OCI-M1 (cell line): ENCODE results near the gene GDAP1L1.
"Not testable (repeated sequence)": the region's sequence is repeated elsewhere in the genome, so short reads cannot be mapped to it uniquely, and the experiment has no call there.

Experiments used
- DNase-seq: peaks from one replicate; lab custom pipeline; 2025; lab: John Stamatoyannopoulos, UW

GDAP1L1 gene

DNA sequence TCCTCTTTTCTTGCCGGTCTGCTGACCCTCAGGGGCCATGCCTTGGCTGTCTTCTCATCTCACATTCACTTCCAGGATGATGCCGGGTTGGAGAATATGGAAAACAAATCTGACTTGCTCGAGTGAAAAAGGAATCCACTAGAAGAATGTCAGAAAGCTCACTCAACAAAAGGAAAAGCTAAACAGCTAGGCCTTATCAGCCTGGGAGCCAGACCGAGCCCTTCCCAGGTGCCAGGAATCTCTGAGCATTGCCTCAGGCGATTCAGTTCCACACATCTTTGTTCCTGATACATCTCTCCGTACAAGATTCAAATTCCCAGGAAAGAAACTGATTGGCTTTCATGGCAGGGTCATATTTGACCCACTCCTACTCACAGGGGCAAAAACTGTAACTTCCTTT, 27.3 kb upstream of the GDAP1L1 start:
- no peak for DNase-seq

DNA sequence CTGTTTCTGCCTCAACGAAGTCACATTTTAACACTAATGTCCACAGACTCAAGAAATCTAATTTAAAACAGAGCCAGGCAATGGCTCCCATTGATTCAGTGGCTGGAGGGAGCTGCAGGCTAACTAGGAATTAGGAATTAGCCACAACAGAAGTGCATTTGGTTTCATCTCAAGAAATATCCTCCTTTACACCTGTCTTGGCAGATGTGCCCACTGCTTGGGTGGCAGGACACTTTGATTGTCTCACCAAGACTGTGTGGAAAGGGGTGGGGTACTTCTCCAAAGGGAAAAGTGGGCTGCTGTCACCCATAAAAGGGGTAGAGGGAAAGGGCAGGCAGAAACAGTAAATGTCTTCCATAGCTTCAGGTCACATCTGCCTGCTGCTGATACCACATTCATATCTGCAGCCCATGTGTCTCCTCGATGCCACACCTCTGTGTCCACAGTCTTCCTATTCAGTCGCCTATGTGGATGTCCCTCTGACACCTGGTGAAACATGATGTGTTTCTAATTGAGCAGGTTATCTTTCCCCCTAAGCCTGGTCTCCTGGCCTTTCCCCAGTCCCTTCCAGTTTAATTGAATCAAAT, 25.6 kb upstream of the GDAP1L1 start:
- no peak for DNase-seq

DNA sequence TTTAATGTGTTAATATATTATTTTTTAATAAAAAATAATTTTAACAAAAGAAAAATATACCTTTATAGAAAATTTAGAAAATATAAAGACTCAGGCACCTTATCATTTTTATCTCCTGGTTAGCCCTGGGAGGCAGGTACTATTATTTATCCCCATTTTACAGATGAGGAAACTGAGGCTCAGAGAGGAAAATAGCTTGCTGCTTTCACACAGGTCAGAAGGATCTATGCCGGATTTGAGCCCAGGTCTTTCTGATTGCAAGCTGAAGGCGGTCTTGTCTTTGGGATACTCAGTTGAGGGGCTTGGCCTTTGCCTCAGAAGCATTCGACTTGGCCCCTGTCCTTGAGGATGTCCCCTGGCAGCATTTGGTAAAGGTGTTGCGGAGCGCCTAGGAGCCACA, 25.1 kb upstream of the GDAP1L1 start:
- no peak for DNase-seq

DNA sequence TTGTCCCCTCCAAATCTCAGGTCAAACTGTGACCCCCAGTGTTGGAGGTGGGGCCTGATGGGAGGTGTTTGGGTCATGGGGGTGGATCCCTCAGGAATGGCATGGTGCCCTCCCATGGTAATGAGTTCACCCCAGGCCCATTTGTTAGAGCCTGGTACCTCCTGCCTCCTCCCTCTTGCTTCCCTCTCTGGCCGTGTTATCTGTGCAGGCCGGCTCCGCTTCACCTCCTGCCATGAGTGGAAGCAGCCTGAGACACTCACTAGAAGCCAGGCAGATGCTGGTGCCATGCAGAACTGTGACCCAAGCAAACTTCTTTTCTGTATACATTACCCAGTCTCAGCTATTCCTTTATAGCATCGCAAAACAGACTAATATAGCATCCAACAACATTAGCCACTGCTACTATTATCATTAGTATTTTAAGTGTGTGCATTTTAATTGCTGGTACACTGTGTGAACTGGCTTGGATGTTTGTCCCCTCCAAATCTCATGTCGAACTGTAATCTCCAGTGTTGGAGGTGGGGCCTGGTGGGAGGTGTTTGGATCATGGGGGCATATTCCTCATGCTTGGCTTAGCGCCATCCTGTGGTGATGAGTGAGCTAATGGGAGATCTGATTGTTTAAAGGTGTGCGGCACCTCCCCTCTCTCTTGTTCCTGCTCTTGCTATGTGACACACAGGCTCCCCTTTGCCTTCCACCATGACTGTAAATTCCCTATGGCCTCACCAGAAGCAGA, 24.3 kb upstream of the GDAP1L1 start:
- no peak for DNase-seq

DNA sequence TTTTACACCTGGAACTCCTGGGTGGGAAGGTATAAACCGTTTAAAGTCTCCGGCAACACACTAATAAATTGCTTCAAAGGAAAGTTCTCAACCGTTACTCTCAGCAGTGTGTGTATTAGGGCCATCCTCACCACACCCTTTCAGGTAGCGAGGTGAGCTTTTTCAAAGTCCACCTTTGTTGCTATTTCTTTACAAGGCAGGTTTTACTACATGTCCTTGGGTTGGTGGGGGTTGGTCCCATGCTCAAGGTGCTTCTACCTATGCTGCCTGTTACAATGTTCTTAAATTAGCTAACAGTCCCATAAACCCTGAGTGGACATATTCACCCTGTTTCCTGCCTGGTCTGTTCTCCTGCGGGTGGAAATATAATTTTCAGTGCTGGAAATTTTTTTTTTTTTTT, 23.4 kb upstream of the GDAP1L1 start:
- no peak for DNase-seq

DNA sequence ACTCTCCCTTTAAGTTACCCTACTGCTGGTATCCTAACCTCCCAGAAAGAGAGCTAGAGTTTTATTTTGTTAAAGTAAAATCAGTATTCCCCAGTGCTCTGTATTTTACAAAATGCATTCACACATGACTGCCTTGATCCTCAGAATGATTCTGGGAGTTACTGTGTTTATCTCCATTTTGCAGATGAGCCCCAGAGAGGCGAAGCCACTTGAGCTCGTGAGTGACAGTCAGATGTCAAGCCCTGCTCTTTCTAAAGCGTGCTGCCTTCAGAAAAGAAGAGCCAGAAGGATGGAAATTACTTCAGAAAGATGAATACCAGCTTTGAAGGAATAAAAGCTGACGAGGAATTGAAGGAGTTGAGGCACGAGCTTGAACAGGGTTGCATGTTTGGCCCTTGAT, 22.5 kb upstream of the GDAP1L1 start:
- DNase-seq = peak; percentile 13

DNA sequence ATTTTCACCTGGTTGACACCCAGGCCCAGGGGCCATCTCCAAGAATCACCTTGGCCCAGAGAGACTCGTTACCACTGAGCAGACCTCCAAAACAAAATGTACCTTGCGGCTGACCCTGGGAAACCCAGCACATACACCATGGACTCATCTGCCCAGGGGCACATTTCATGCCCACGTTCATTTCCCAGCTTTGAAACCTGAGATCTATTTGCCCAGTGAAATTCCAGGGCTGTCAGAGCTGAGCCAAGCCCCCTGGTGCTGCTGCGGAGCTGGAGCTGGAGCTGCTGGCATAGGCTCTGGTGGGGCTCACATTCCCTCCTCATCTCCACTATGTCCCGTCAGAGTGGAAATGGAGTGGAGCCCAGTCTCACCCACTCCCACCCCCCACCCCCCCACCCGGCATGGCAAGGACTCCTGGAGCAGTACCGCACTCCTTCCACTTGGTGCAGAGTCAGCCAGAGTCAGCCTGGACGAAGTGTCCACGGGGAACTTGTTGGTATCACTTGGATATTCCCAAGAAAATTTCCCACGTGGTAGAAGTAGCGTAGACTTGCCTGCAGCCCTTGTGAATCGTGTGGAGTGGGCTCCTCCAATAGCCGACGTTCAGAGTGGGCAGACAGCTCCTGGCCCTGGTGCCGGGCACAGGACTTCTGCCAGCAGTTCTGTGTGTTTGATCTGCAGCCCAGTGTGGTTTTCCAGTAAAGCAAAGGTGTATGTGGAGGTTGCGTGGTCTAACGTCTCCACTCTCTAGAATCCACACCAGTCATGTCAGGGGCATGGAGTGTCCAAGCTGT, 18.4 kb upstream of the GDAP1L1 start:
- no peak for DNase-seq

DNA sequence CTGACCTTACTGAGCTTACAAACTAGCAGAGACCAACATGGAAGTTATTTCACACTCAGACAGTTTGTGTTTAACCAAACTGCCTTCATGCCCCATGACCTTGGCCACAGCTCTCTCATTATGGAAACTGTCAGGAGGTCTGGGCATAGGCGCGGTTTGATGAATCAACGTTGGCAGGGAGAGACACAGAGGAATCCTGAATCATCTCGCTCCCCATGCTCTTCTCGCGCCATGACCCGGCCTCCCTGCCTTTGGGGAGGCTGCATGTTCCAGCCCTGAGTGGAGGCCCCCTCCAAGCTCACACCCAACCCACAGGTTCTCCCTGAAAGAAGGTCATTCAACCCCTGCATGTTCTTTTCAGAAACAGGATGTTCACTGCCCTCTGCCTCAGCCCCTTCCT, 15.9 kb upstream of the GDAP1L1 start:
- DNase-seq = no peak

DNA sequence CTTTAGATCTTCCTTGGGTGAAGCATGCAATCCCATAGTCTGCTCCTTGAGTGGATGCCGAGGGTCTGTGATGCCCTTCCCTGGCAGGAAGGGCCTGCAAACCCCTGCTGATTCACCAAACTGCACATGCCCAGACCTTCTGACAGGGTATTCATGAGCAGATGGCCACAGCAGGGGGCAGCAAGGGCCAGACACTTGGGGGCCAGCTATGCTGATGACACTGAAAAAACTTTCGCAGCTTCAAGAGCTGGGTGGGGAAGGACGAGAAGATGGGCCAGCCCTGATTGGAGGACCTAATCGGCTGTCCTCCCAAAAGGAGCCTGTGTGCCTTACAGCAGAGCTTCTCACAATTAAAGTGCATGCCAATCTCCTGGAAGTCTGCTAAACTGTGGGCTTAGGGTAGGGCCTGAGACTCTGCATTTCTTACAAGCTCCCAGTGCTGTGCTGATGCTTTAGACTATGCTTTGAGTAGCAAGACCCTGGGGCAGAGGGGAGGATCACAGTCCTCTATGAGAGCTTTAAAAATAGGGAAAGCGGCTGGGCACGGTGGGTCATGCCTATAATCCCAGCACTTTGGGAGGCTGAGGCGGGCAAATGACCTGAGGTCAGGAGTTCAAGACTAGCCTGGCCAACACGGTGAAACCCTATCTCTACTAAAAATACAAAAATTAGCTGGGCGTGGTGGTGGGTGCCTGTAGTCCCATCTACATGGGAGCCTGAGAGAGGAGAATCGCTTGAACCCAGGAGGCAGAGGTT, 15.2 kb upstream of the GDAP1L1 start:
- DNase-seq = no peak

DNA sequence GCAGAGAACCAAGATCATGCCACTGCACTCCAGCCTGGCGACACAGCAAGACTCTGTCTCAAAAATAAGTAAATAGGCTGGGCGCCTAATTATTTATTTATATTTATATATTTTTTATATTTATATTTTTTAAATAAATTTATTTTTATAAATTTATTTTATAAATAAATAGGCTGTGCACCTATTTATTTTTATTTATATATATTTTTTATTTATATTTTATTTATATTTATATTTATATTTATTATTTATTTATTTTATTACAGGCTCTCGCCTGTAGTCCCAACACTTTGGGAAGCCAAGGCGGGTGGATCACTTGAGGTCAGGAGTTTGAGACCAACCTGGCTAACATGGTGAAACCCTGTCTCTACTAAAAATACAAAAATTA, 14.6 kb upstream of the GDAP1L1 start:
- DNase-seq = not testable (repeated sequence)

DNA sequence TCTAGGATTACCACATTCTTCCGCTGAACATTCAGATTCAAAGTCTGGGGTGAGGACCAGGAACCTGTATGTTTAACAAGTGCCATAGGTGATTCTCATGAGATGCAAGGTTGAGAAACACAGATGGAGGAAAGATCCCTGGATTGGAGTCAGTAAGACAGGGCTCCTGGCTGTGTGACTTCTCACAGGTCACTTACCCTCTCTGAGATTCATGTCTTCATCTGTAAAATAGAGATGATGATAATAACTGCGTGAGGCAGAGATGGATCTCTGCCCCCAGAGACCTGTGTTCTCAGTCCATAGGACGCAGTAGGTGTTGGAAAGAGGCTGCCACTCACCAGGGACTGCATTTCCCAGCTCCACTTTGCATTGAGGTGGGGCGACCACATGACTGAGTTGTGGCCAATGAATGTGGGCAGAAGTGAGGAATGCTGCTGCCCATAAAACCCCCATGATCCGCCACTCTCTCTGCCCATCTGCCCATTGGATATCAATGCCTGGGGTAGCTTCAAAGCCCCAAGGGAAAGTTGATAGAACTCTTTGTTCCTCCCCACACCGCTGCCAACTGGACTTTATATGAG, 13.6 kb upstream of the GDAP1L1 start:
- DNase-seq = no peak

DNA sequence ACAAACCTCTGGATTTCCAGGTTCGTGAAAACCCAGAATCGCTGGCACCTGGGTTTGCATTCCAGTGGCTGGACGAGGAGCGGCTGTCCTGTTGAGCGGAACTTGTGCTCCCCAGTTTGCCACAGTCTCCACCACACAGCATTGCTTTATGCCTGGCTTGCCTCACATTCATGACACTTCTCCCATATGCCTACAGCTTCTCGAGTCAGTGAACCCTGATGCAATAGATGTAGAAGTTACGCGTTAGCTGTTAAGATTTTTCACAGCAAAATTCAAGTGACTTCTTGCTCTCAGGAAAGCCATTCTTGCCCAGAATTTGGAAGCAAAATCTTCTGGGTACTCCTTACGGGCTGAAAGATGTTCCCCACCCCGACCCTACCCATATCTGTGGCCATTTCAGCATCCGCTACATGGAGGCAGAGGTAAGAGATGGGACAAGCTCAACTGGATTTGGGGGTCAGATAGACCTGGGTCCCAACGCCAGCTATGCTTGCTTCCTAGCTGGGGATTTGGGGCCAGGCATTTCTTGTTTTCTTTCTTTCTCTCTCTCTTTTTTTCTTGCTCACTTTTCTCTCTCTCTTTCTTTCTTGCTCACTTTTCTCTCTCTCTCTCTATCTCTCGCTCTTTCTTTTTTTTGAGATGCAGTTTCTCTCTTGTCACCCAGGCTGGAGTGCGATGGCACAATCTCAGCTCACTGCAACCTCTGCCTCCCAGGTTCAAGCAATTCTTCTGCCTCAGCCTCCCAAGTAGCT, 12.4 kb upstream of the GDAP1L1 start:
- peak; percentile 35 for DNase-seq

DNA sequence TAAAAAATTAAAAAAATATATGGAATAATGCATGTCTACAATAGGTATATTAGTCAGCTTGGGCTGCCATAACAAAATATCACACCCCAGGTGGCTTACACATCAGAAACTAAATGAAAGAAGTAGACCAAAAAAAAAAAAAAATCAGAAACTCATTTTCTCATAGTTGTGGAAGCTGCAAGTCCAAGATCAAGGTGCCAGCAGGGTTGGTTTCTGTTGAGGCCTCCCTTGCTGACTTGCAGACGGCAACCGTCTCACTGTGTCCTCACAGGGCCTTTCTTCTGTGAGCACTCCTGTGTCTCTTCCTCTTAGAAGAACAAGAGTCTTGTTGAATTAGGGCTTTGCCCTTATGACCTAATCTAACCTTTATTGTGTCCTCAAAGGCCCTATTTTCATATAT, 11.4 kb upstream of the GDAP1L1 start:
- no peak for DNase-seq

DNA sequence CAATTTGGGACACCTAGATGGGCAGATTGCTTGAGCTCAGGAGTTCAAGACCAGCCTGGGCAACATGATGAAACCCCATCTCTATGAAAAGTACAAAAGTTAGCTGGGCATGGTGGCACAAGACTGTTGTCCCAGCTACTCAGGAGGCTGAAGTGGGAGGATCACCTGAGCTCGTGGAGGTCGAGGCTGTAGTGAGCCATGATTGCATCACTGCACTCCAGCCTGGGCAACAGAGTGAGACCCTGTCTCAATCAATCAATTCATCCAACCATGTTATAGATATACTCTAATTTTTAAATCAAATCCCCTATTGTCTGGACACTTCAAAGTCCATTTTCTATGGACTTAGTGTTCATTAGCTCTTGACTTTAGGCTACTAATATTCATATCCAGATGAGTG, 10.3 kb upstream of the GDAP1L1 start:
- DNase-seq = not testable (repeated sequence)

DNA sequence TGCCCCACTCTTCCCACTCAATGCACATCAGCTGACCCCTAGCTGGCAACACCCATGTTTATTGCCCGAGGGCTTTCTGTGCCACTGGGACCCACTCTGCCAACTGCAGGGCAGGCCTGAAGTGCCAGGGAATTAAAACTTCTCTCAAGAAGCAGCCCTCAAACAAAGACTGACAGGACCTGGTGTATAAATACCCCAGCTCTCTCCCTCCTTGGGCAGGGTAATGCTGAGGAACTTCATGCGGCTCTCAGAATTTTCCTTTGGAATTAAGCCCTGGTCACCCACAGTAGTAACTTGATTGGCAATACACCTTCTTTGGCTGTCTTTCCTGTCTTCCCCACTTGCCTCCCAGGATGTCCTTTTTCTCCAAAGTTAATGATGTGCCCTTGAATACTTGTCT, 5.3 kb upstream of the GDAP1L1 start:
- no peak for DNase-seq

DNA sequence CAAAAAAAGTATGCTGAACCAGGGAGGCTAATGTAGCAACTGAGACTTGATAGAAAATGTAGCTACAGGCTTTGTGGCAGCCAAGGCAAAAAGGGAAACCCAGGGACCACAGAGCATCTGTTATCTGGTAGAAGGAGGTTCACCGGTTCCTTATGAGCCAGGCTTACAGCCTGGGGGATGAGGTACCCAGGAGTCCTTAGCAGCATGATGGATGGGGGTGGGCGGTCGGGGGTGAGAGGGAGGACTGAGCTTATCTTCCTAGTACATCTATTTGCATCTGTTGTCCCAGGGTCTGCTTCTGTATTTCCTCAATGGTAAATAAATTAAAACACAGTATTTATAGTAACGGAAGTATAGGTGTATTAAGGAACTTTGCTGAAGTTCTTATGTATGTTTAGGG, 1.1 kb upstream of the GDAP1L1 start:
- no peak for DNase-seq

DNA sequence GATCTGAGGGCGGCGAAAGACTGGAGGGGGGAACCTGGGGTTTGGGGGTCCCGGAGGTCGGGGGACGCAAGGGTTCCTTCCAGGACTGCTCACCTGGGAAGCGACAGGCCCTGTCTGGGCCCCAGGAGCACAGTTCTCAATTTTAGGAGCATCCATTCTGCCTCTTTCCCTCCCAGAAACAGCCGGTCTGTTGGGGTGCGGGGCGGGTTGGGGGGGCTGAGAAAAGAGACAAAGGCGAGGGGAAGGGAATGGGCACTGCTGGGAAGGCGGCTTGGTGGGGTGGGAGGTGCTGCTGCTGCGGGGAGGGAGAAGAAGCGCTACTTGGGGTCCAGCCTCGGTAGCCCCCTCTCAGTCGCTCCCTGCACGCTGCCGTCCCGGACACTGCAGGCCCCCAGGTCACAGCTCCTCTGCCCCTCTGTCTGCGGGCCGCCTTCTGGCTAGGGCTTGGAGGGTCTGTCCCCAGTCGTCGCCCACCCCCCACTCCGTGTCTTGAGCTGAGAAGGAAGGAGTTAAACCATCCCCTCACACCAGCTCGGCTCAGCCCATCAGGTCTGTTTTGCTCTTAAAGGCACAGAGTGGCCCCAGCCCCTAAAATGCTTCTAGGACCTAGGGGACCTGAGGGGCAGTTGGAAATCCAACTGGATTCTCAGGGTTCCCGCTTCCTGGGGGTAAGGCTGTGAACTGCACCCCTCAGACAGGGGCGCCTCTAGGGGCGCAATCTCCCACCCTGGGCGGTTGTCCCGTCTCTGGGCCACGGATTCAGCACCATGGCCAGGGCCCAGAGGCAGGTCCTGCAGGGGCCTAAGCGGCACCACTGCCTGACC, 690 bp downstream of the GDAP1L1 start:
- DNase-seq = peak; percentile 65

DNA sequence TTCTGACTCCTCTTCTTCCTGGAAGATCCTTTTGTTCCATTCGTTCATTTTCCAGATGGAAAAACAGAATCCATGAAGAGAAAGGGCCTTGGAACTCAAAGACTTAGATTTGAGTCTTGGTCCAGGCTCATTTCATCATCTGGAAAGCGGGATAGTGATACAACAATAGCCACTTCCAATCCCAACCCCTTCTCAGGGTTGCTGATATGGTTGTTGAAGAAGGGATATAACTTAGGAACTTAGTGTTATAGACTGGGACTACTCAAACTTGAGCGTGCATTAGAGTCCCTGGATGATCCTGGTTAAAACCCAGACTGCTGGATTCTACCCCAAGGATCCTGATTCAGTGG, 1.3 kb downstream of the GDAP1L1 start:
- DNase-seq = no peak

DNA sequence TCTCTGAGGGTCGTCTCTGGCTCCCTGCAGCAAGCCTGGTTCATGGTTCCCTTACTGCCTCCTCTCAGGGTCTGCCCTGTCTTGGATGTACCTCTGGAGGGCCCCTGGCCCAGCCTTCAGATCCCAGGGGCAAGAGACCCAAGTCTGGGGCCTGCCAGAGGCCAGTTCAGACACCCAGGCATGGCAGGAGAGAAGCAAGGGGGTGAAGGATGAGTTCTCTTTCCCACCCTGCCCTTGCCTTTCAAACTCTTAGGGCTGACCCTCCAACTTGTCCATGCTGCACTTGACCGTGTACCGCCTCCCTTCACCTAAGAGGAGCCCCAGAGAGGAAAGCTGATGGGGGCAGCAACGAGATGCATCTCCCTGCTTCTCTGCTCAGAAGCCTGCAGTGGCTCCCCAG, 4.2 kb downstream of the GDAP1L1 start:
- DNase-seq = no peak

DNA sequence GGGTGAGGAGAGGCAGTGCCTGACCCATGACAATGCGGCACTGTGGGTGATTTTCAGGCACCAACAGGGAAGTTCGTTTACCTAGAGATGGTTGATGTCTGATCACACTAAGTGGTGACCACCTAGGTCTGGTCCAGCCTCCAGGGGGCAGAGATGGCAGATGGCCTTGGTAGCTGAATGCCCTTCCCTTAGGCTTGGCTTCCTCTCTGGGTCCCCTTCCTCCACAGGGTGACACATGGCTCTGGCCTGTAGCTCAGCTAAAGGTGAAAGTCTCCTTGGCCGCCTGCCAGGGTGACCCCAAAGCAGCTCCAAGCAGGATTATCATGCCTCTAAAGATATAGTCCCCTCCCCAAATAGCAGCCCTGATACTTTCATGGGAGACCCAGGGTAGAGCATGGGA, 6.4 kb downstream of the GDAP1L1 start:
- DNase-seq = no peak

DNA sequence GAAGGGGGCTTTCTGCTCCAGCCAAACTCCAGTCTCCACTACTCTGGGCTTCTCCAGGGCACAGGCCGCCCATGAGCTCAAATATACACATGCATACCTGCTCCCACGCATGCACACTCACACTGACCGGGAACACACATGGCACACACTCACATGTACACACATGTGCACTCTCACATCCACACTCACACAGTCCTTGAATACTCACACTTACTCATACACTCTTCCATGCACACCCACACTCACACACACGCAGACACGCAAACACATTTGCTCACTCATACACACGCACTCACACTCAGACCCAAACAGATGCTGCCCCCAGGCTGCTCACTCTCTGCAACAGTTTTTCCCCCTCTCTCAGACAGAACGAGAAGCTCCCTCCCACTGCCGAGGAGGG, 7.0 kb downstream of the GDAP1L1 start:
- DNase-seq = no peak
